GM06990 (cell line): ENCODE measurements around the gene RNASEH2A.

Experiments
- DNase-seq: peaks from one replicate; pipeline ENCODE4 v3.0.0-alpha.2; 2011; ENCODE audit not compliant: insufficient read length; ENCODE audit errors: extremely low read depth
- H3K27me3 ChIP-seq: replicated peaks from 2 replicates; pipeline ENCODE4 v1.6.0; 2011; ENCODE audit warnings: low read length; ENCODE audit not compliant: control insufficient read depth, insufficient read depth
- H3K36me3 ChIP-seq: 2 replicates; pipeline ENCODE4 v1.5.1; 2011; ENCODE audit warnings: low read length; ENCODE audit not compliant: control insufficient read depth, insufficient read depth
- H3K4me3 ChIP-seq: replicated peaks from 2 replicates; pipeline ENCODE4 v1.5.1; 2011; ENCODE audit warnings: low read depth, mild to moderate bottlenecking, control low read depth, low read length
- CTCF ChIP-seq: IDR thresholded peaks from 2 replicates; pipeline ENCODE4 v1.5.1; 2011; ENCODE audit warnings: low read length, control low read depth, mild to moderate bottlenecking, inconsistent platforms; ENCODE audit not compliant: insufficient read depth, poor library complexity, severe bottlenecking

Gene RNASEH2A

GRCh38 chr19:12799742-12800465 lies 6.5 kb upstream of the RNASEH2A start:
- Histone ChIP-seq H3K27me3 (no peaks in the 10 kb centered on the region), H3K36me3 (no peaks in the 10 kb centered on the region; the same call in 1 of the 2 replicates), H3K4me3 (no peak overlapping the region)
- DNase-seq: no peak
- TF ChIP-seq CTCF: no peak

GRCh38 chr19:12800466-12800770 lies 6.0 kb upstream of the RNASEH2A start:
- no peak for DNase-seq
- Histone ChIP-seq H3K4me3 (no peak overlapping the region), H3K36me3 (no peaks in the 10 kb centered on the region; the same call in 1 of the 2 replicates), H3K27me3 (no peaks in the 10 kb centered on the region)
- no peak for TF ChIP-seq CTCF

GRCh38 chr19:12800923-12801465 lies 5.4 kb upstream of the RNASEH2A start:
- DNase-seq: no peak
- no peak for TF ChIP-seq CTCF
- Histone ChIP-seq H3K27me3 (no peaks in the 10 kb centered on the region), H3K36me3 (no peaks in the 10 kb centered on the region; the same call in 1 of the 2 replicates), H3K4me3 (peak overlapping the region; percentile 66)

GRCh38 chr19:12801466-12802266 lies 4.7 kb upstream of the RNASEH2A start, which contains the start of the genes PRDX2 and THSD8:
PRDX2 (minus strand) TSS chr19:12801800; CDS start chr19:12801261, 539 bp downstream.
THSD8 (plus strand) TSS chr19:12802069; CDS start chr19:12802072, 3 bp downstream.
- H3K27me3 ChIP-seq: no peaks in the 10 kb centered on the region
- peak; percentile 92 for DNase-seq
- no peaks in the 10 kb centered on the region; the same call in 1 of the 2 replicates for H3K36me3 ChIP-seq
- no peak for TF ChIP-seq CTCF
- H3K4me3 ChIP-seq: peak within 1 kb of the TSS; percentile 66

GRCh38 chr19:12802267-12803106 lies 3.9 kb upstream of the RNASEH2A start:
- no peak for DNase-seq
- H3K4me3 ChIP-seq: peak overlapping the region; percentile 66
- no peak for TF ChIP-seq CTCF
- no peaks in the 10 kb centered on the region; the same call in 1 of the 2 replicates for H3K36me3 ChIP-seq
- no peaks in the 10 kb centered on the region for H3K27me3 ChIP-seq
